ENCODE measurements around the gene GAS6. TPM values are rescaled to one million over a fixed set of nuclear protein-coding genes. Genes with fewer than 3 reads are reported as not detected.
A peak's percentile ranks its signal among the peaks of the same experiment; 100 is the strongest.
"Not testable (repeated sequence)": the region's sequence is repeated elsewhere in the genome, so short reads cannot be mapped to it uniquely, and the experiment has no call there.

Gene GAS6
- total RNA-seq, 1 donor from 2014 or later: 0.62 TPM

DNA sequence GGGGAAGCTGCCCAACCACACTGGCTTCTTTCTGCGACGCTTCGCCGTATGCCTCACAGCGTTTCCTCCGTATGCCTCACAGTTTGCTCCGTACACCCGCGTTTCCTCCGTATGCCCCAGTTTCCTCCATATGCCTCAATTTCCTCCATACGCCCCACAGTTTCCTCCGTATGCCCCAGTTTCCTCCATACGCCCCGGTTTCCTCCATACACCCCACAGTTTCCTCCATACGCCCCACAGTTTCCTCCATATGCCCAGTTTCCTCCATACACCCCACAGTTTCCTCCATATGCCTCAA lies 22.6 kb downstream of the GAS6 start:
- no peak for DNase-seq (ENCODE audit: low spot score)
- no peak overlapping the region for H3K4me3 Mint-ChIP-seq

DNA sequence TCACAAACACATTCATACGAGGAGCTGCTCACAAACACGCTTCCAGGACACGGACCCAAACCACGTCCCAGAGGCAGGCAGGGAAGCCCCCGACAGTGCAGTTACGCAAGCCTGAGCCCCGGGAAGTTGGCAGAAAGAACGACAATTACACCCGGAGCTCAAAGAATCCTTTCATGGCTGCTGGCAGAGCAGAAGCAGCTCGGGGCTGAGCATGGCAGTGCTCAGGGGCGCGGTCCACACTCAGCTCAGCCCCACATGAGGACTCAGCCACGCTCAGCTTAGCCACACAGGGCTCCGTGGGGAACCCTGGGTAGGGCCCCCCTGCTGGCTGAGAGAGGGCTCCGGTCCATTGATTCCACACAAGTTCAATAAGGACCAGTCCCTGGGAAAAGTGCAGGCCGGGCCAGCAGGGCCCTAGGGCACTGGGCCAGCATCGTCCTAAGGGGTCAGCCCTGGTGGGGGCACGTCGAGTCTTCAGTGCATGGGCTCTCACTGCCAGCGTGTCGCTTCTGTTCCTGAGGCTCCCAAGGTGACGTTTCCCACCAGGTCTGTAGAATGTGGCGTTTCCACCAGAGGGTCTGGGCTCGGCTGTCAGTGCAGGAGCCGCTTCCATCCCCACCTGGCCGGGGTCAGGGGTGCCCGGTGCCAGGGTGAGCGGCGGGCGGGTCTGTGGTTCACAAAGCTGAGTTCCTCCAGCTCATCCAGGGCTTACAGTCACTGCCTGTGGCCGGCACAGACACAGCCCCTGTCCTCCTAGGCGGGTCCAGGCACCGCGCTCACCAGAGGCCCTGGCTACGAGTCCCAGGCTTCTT lies 23.1 kb downstream of the GAS6 start:
- Mint-ChIP-seq H3K27ac (no peak overlapping the region), H3K9me3 (no peaks in the 10 kb centered on the region), H3K4me3 (no peak overlapping the region), H3K27me3 (ENCODE audit: insufficient read depth) (no peaks in the 10 kb centered on the region), H3K36me3 (ENCODE audit: low read depth) (no peaks in the 10 kb centered on the region), H3K4me1 (ENCODE audit: low read depth) (peaks cover 18% of the 10 kb centered on the region)
- DNase-seq (ENCODE audit: low spot score): no peak
- intact Hi-C loops (cut with micrococcal nuclease): no loop called here

More for the DNA sequence above, 22.6 kb downstream of the GAS6 start:
- Mint-ChIP-seq H3K27me3 (ENCODE audit: insufficient read depth) (no peaks in the 10 kb centered on the region), H3K9me3 (no peaks in the 10 kb centered on the region), H3K4me1 (ENCODE audit: low read depth) (peaks cover 23% of the 10 kb centered on the region), H3K27ac (no peak overlapping the region), H3K36me3 (ENCODE audit: low read depth) (no peaks in the 10 kb centered on the region)
- intact Hi-C loops (cut with micrococcal nuclease): no loop called here

GRCh38 chr13:113839536-113840204 lies 24.2 kb downstream of the GAS6 start:
- Mint-ChIP-seq H3K27me3 (ENCODE audit: insufficient read depth) (no peaks in the 10 kb centered on the region), H3K27ac (no peak overlapping the region), H3K9me3 (no peaks in the 10 kb centered on the region), H3K4me3 (no peak overlapping the region), H3K36me3 (ENCODE audit: low read depth) (no peaks in the 10 kb centered on the region), H3K4me1 (ENCODE audit: low read depth) (peaks cover 10% of the 10 kb centered on the region)
- intact Hi-C loops (cut with micrococcal nuclease): no loop called here
- no peak for DNase-seq (ENCODE audit: low spot score)

- Mint-ChIP-seq H3K9me3 (no peaks in the 10 kb centered on the region), H3K36me3 (ENCODE audit: low read depth) (no peaks in the 10 kb centered on the region), H3K4me3 (no peak overlapping the region), H3K27ac (no peak overlapping the region), H3K27me3 (ENCODE audit: insufficient read depth) (no peaks in the 10 kb centered on the region), H3K4me1 (ENCODE audit: low read depth) (peaks cover 10% of the 10 kb centered on the region)
- DNase-seq (ENCODE audit: low spot score): no peak
- intact Hi-C loops (cut with micrococcal nuclease): no loop called here
Measured at GRCh38 chr13:113838711-113839201, 25.1 kb downstream of the GAS6 start.

- no peak for DNase-seq (ENCODE audit: low spot score)
- peaks cover 1% of the 10 kb centered on the region for H3K36me3 Mint-ChIP-seq (ENCODE audit: low read depth)
- H3K9me3 Mint-ChIP-seq: no peaks in the 10 kb centered on the region
- H3K4me3 Mint-ChIP-seq: no peak overlapping the region
- intact Hi-C loops (cut with micrococcal nuclease): no loop called here
- peak overlapping the region; percentile 22 for H3K27ac Mint-ChIP-seq
- no peaks in the 10 kb centered on the region for H3K27me3 Mint-ChIP-seq (ENCODE audit: insufficient read depth)
- H3K4me1 Mint-ChIP-seq (ENCODE audit: low read depth): peaks cover 10% of the 10 kb centered on the region
Measured at GRCh38 chr13:113837560-113838355, 26.1 kb downstream of the GAS6 start.

DNA sequence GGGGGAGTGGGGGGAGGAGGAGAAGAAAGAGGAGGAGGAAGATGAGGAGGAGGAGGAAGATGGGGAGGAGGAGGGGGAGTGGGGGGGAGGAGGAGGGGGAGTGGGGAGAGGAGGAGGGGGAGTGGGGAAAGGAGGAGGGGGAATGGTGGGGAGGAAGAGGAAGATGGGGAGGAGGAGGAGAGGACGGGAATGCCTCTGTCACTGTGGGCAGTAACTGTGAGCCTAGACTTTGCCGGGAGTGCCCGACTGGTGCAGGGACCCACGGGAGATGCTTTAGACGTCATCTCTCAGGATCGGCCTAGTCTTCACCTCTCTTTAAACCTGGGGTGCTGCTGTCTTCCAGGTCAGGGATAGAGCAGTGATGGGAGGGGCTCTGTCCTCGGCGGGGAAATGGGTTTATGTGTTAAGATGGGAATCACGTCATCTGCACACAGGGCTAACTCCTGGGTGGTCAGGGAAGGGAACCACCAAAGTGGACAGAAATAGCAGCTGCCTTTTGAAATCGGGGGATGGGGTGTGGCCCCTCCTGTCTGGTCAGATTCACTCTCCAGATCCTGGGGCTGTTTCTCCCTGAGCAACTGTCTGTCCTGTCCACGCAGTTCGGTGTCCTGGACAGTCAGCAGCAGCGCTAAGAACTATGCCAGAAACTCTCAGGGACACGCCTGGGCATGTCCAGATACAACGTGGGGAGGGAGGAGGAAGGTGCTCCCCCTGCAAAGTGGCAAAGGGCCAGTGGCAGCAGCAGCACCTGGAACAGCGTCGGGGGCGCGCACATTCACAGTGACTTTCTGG lies 26.9 kb downstream of the GAS6 start:
- Mint-ChIP-seq H3K4me1 (ENCODE audit: low read depth) (peaks cover 10% of the 10 kb centered on the region), H3K4me3 (no peak overlapping the region)
- intact Hi-C loops (cut with micrococcal nuclease): no loop called here

GRCh38 chr13:113835461-113836270 lies 28.2 kb downstream of the GAS6 start:
- Mint-ChIP-seq H3K4me1 (ENCODE audit: low read depth) (peaks cover 10% of the 10 kb centered on the region), H3K4me3 (no peak overlapping the region), H3K9me3 (no peaks in the 10 kb centered on the region), H3K27me3 (ENCODE audit: insufficient read depth) (no peaks in the 10 kb centered on the region), H3K36me3 (ENCODE audit: low read depth) (peaks cover 1% of the 10 kb centered on the region), H3K27ac (peak overlapping the region; percentile 52)
- intact Hi-C loops (cut with micrococcal nuclease): no loop called here
- no peak for DNase-seq (ENCODE audit: low spot score)

More for the DNA sequence above, 26.9 kb downstream of the GAS6 start:
- DNase-seq (ENCODE audit: low spot score): no peak
- peak overlapping the region; percentile 23 for H3K27ac Mint-ChIP-seq
- peaks cover 1% of the 10 kb centered on the region for H3K36me3 Mint-ChIP-seq (ENCODE audit: low read depth)
- H3K27me3 Mint-ChIP-seq (ENCODE audit: insufficient read depth): no peaks in the 10 kb centered on the region
- H3K9me3 Mint-ChIP-seq: no peaks in the 10 kb centered on the region

DNA sequence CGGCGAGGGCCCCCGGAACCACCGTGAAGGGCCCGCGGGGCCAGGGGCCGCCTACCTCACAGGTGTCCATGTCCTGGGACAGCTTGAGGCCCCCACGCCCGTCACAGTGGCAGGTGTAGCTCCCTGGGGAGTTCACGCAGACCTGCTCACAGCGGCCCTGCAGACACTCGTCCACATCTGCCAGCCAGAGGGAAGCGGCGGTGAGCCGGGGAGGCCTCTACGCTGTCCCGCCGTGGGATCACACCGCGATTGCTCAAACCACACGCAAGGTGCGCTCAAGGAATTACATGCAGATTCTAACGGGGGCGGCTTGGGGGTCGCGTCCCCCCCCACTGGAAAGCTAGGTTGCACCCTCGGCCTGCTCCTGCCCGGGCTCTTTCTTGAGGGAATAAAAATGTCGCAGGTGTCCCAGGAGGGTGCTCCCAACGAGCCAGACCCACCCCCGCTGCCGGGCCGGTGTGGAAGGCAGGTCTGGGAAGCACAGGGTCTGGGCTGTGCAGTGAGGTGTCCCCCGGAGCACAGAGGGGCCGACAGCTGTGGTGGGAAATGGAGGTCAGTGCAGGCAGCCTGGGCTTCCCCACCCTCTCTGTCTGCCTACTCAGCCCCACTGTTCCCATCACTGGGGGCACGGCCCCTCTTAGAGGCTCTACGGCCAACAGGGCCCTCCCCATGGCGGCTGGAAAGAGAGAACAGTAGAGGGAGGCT lies 29.2 kb downstream of the GAS6 start:
- Mint-ChIP-seq H3K27ac (no peak overlapping the region), H3K4me3 (no peak overlapping the region), H3K27me3 (ENCODE audit: insufficient read depth) (no peaks in the 10 kb centered on the region), H3K36me3 (ENCODE audit: low read depth) (peaks cover 1% of the 10 kb centered on the region), H3K4me1 (ENCODE audit: low read depth) (peaks cover 10% of the 10 kb centered on the region), H3K9me3 (no peaks in the 10 kb centered on the region)
- intact Hi-C loops (cut with micrococcal nuclease): no loop called here
- DNase-seq (ENCODE audit: low spot score): no peak

DNA sequence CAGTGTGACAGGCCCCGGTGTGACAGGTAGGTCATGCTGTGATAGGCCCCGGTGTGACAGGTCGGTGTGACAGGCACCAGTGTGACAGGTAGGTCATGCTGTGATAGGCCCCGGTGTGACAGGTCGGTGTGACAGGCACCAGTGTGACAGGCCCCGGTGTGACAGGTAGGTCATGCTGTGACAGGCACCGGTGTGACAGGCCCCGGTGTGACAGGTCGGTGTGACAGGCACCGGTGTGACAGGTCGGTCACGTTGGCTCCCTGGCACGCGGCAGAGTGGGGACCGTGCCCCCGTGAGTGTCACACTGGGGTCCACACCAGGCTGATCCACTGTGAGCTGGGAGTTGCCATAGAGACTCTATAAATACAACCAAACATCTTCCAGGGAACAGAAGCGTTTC lies 29.9 kb downstream of the GAS6 start:
- H3K4me1 Mint-ChIP-seq (ENCODE audit: low read depth): peaks cover 10% of the 10 kb centered on the region
- H3K9me3 Mint-ChIP-seq; intact Hi-C loops (cut with micrococcal nuclease); DNase-seq (ENCODE audit: low spot score); H3K4me3 Mint-ChIP-seq; H3K27me3 Mint-ChIP-seq (ENCODE audit: insufficient read depth); H3K27ac Mint-ChIP-seq; H3K36me3 Mint-ChIP-seq (ENCODE audit: low read depth): not testable (repeated sequence)

- intact Hi-C loops (cut with micrococcal nuclease): no loop called here
- H3K27ac Mint-ChIP-seq: no peak overlapping the region
Measured at GRCh38 chr13:113833111-113833830, 30.6 kb downstream of the GAS6 start.

DNA sequence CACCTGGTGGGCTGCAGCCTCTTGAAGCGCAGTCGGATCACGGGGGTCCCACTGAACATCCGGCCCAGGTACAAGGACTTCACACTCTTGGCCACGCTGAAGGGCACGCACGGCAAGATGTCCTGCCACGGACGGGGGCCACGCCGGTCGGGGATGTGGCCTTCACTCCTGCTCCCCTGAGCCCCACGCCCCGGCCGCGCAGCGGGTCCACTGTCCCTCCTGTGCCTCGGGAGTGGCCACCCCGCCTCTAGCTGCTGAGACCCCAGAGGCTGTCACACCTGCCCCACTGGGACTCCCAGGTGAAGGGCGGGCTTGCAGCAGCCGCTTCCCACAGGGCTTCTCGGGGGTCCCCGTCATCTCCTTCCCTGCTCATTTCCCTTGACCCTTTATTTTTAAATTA lies 31.2 kb downstream of the GAS6 start:
- Mint-ChIP-seq H3K4me3 (no peak overlapping the region), H3K27ac (no peak overlapping the region), H3K36me3 (ENCODE audit: low read depth) (peaks cover 2% of the 10 kb centered on the region), H3K27me3 (ENCODE audit: insufficient read depth) (no peaks in the 10 kb centered on the region), H3K4me1 (ENCODE audit: low read depth) (peaks cover 8% of the 10 kb centered on the region), H3K9me3 (no peaks in the 10 kb centered on the region)
- DNase-seq (ENCODE audit: low spot score): no peak
- intact Hi-C loops (cut with micrococcal nuclease): no loop called here

More at GRCh38 chr13:113833111-113833830, 30.6 kb downstream of the GAS6 start:
- Mint-ChIP-seq H3K27me3 (ENCODE audit: insufficient read depth) (no peaks in the 10 kb centered on the region), H3K4me3 (no peak overlapping the region), H3K9me3 (no peaks in the 10 kb centered on the region), H3K4me1 (ENCODE audit: low read depth) (peaks cover 10% of the 10 kb centered on the region), H3K36me3 (ENCODE audit: low read depth) (peaks cover 1% of the 10 kb centered on the region)
- no peak for DNase-seq (ENCODE audit: low spot score)
